HG03097 (cell line): Measurements from ENCODE around the gene LILRB1.
"Not testable (repeated sequence)": the region's sequence is repeated elsewhere in the genome, so short reads cannot be mapped to it uniquely, and the experiment has no call there.

Experiments
- ATAC-seq: cut with Tn5 transposase; IDR thresholded peaks from one replicate; pipeline ENCODE4 v1.9.1; 2021; ENCODE audit not compliant: unreplicated experiment, low FRiP score

Gene LILRB1

DNA sequence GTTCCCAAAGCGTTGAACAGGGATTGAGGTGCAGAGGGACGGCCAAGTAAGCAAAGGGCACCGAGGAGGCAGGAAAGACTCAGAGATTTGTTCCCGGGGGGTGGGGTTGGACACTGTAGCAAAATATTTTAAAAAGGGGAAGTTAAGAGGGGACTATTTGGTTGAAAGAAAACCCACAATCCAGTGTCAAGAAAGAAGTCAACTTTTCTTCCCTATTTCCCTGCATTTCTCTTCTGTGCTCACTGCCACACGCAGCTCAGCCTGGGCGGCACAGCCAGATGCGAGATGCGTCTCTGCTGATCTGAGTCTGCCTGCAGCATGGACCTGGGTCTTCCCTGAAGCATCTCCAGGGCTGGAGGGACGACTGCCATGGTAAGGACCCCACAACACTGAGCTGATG is at the start of gene LILRB1:
LILRB1 (plus strand) TSS at position 223 of the 400 bp plus-strand sequence. CDS start 590 bp downstream, outside the sequence.
- not testable (repeated sequence) for ATAC-seq

- ATAC-seq, result no peak
Measured at GRCh38 chr19:54586397-54586796, 43.9 kb upstream of the LILRB1 start.

DNA sequence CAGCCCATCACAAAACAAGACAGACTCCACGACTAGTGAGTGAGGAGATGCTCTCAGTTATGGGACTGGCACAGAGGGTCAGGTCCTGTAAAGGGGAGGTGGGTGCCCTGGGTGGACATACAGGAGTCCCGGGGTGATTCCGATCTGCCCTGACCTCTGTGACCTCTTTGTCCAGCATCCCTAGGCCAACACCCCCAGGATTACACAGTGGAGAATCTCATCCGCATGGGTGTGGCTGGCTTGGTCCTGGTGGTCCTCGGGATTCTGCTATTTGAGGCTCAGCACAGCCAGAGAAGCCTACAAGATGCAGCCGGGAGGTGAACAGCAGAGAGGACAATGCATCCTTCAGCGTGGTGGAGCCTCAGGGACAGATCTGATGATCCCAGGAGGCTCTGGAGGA is 43.3 kb upstream of the LILRB1 start:
- no peak for ATAC-seq

DNA sequence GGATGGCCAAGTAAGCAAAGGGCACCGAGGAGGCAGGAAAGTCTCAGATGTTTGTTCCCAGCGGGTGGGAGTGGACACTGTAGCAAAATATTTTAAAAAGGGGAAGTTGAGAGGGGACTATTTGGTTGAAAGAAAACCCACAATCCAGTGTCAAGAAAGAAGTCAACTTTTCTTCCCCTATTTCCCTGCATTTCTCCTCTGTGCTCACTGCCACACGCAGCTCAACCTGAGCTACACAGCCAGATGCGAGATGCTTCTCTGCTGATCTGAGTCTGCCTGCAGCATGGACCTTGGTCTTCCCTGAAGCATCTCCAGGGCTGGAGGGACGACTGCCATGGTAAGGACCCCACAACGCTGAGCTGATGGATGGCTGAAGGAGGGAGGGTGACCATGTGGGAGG is 36.8 kb upstream of the LILRB1 start, which contains the start of gene LILRA1:
LILRA1 (plus strand) TSS at position 188 of the 400 bp plus-strand sequence. CDS start 613 bp downstream, outside the sequence.
- ATAC-seq, result not testable (repeated sequence)

DNA sequence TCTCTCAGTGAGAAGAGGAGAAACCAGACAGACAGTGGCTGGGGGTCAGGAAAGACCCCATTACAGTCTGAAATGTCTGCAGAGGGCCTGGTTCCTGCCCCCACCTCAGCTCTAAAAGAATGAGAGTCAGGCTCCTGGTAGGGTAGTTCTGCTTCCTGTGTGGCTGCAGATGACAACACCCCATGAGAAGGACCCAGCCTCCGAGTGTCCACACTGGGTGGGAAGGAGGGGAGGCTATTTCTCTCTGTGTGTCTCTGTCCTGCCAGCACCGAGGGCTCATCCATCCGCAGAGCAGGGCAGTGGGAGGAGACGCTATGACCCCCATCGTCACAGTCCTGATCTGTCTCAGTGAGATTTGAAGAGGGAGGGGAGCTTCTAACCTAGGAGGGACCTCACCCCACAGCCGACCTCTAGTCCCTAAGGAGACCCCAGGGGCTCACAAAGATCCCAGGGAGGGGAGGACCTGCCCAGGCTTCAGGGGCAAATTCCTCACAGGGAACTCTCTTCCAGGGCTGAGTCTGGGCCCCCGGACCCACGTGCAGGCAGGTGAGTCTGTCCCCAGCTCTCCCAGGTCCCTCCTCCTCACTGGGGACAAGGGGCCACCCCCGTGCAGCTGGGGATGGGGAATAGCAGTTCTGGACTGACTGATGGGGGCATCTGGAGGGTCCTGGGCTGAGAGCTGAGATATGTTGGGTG is 36.2 kb upstream of the LILRB1 start:
- ATAC-seq, result not testable (repeated sequence)

DNA sequence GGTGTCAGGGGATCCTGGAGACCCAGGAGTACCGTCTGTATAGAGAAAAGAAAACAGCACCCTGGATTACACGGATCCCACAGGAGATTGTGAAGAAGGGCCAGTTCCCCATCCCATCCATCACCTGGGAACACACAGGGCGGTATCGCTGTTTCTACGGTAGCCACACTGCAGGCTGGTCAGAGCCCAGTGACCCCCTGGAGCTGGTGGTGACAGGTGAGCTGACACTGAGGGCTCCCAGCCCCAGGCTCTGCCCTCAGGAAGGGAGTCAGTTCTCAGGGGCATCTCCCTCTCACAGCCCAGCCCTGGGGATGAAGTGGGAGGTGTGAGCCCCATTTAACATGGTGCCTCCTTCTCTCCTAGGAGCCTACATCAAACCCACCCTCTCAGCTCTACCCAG is 35.5 kb upstream of the LILRB1 start:
- ATAC-seq, result no peak

- ATAC-seq, result not testable (repeated sequence)
Measured at GRCh38 chr19:54595680-54596436, 34.4 kb upstream of the LILRB1 start.

GRCh38 chr19:54600212-54600611 is 30.1 kb upstream of the LILRB1 start:
- ATAC-seq, result no peak

DNA sequence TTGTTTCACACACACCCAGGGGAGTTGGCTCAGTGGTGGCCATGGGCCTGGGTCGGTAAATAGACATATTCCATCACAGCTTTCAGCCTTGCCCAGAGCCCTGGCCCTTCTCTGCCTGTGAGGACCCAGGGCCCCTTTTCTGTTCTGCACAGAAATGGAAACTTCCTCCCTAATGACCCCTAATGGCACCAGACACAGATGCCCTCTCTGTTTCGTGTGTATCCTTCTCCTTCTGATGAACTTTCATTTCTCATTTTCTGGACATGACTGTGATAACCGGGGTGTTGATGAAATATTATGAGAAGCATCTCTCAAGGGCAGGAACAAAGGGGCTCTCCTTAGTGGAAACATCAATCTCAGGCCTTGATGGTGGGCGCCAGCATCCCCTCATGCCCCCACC is 24.1 kb upstream of the LILRB1 start:
- no peak for ATAC-seq

DNA sequence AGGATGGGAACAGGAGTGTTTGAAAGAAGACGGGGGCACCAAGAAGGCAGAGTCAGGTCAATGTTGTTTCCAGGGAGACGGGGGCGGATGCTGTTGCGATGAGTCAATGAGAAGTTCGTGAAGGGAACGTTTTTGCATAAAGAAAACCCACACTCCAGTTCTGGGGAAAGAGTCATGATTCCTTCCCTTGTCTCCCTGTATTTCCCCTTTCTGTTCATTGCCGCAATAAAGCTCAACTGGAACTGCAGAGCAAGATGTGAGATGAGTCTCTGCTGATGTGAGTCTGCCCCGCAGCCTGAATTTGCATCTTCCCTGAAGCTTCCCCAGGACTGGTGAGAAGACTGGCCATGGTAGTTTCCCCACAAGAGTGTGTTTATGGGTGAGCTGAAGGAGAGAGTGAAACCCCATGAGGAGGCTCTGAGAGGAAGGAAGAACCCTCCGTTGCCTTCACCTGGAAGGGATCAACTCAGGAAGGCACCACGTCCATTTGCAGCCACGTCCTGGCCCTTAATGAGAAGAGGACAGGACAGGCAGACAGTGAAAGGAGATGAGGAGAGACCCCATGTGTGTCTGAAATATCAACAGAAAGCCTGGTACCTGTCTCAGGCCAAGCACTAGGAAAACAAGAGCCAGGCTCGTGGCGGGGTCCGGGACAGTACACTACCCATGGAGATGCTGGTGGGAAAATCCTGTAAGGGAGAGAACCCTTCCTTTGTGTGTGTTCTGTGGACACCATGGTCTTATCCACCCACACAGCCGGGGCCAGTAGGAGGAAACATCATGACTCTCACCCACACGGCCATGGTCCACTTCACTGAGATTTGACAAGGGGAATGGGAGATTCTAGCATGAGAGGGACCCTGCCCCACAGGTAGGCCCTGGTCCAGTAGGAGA is 23.1 kb upstream of the LILRB1 start:
- ATAC-seq, result peak; percentile 56

GRCh38 chr19:54607785-54608150 is 22.5 kb upstream of the LILRB1 start:
- ATAC-seq, result no peak

- ATAC-seq, result no peak
Measured at GRCh38 chr19:54608205-54608604, 22.1 kb upstream of the LILRB1 start.

DNA sequence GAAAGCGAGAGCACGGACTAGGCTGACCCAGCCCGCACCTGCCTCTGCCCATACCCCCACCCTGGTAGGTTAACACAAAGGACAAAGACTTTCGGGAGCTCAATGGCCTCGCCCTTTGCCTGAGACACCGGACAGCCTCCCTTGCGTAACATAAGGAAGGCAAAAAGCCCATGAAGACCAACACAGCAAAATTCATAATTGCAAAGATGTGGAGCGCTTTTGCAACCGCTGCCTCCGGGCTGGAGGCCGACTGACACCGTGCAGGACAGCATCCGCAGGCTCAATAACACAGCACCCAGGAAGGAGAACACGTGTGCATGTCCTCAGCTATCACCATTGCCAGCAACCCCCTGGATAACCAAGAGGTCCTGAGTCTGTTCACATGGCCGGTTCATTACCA is 21.5 kb upstream of the LILRB1 start:
- ATAC-seq, result no peak

DNA sequence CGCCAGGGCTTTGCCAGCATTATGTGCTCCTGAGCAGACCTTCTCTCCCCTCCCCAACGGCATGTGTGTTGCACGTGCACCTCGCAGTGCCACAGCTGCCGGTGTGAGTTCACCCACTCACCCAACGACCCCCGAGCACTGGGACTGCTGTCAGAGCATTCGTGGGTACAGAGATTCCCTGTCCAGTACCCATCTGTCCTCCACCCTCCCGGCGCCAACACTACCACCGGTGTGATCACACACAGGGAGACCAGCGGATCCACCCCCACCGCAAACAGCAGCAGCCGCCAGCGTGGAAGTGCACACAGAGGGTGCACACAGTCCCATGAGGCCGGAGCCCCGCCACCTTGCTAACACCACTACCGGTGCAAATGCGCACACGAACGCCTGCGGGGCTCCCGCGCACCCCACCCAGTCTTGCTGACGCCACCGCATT is 20.9 kb upstream of the LILRB1 start:
- ATAC-seq, result no peak

DNA sequence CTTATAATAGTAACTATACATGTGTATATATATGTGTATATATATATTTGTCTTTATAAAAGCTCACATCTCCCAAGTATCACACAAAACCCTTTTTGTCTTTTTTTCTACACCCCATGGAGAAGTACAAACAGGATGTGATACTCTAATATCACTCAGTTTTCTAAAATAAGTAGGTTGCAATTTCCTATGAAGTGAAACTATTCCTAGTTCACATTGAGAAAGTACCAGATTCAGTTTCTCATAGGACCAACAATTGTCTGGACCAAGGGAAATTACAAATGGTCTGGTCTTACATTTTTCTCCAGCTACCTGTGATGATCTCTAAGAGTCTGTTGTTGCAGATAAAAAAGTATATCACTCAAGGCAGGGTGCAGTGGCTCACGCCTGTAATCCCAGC is 17.9 kb upstream of the LILRB1 start:
- ATAC-seq, result no peak

GRCh38 chr19:54614726-54615125 is 15.6 kb upstream of the LILRB1 start:
- no peak for ATAC-seq

DNA sequence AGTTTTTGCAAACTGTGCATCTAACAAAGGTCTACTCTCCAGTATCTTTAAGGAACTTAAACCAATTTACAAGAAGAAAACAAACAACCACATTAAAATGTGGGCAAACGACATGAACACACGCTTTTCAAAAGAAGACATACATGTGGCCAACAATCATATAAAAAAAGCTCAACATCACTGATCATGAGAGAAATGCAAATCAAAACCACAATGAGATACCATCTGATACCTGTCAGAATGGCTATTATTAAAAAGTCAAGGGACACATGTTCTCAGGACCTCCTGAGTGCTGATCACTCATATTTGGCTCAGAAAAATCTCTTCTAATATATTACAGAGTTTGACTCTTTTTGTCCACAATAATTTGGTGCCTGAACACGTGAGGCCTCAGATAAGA is 14.2 kb upstream of the LILRB1 start:
- ATAC-seq, result peak; percentile 38

DNA sequence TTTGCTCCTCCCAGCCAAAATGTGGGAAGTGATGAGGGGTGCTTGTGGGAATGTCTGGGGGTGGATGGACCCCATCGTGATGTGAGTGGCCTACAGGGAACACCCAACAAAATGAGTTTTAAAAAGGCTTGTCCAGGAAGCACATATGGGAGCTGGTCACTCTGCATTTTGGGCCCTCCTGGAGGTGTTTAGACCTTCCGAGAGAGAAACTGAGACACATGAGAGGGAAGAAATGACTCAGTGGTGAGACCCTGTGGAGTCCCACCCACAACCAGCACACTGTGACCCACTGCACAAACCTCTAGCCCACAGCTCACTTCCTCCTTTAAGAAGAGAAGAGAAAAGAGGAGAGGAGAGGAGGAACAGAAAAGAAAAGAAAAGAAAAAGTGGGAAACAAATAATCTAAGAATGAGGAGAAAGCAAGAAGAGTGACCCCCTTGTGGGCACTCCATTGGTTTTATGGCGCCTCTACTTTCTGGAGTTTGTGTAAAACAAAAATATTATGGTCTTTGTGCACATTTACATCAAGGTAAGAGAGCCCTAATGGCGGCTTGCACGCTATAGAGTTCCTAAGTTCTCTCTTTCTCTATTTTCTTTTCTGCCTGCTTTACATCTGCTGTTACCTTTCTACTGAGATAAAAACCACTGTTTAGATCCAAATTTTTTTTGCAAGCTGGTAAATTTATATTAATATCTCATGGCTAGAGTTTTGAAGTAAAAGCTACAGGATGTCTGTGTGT is 13.3 kb upstream of the LILRB1 start:
- peak; percentile 58 for ATAC-seq

- no peak for ATAC-seq
Measured at GRCh38 chr19:54620464-54620863, 9.8 kb upstream of the LILRB1 start.

DNA sequence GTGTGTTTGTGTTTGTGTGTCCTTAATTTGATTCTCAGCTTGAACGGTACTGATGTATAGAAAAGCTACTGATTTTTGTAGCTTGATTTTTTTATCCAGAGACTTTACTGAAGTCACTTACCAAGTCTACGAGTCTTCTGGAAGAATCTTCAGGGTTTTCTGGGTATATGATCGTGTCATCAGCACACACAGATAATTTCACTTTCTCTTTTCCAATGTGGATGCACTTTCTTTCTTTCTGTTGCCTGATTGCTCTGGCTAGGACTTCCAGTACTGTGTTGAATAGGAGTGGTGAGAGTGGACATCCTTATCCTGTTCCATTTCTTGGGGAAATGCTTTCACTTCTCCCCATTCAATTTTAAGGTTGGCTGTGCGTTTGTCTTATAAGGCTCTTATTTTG is 7.9 kb upstream of the LILRB1 start:
- ATAC-seq, result no peak
